C4-2B (cell line): ENCODE data around the gene OSBPL7.

Source experiments
- H3K27ac ChIP-seq: fragments of 450-650 bp; 2 replicates; pipeline ENCODE4 v1.5.1; 2017
- ZFX ChIP-seq: fragments of 450-650 bp; IDR thresholded peaks from 2 replicates; pipeline ENCODE4 v1.6.1; 2017
- TF ChIP-seq, protein P1 (sequence below): fragments of 450-650 bp; conservative IDR thresholded peaks from 2 replicates; pipeline ENCODE4 v1.5.1; 2017; ENCODE audit warnings: mild to moderate bottlenecking

Gene OSBPL7

DNA sequence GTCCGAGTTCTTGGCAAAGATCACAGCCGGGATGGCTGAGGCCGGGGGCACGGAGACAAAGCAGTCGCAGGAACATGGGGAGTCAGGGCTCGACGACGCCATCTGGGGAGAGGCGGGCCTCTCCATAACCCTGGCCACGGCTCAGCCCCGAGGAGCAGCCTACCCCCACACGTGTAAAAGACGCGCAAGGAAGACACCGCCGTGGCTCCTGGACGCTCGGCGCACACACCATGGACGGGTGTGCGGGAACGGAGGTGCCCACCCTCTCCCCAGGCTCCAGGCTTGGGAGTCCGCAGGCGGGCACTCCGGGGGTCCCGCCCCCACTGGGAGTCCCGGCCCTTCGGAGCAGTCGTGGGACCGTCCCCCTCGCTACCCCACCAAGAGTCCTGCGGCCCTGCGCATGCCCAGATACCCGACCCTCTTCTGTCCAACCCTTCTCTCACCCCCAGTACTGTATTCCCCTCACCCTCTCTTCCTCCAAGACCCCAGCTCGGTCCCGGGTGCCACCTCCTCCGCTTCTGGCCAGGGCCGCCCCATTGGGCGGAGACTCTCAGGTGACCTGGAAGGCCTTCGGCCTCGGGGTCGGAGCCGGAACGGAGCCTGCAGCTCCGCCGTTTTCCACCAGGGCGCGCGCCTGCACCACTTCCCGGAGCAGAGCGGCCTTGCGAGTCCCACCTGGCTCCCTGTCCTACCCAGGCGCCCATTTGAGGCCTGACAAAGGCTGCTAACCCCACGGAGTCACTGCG, 19.3 kb upstream of the OSBPL7 start, which contains the start of gene SCRN2:
Gene SCRN2 (minus strand): TSS at position 532 of the 746 bp plus-strand sequence. CDS start 430 bp downstream, at position 102.
- TF ChIP-seq, protein P1, sequence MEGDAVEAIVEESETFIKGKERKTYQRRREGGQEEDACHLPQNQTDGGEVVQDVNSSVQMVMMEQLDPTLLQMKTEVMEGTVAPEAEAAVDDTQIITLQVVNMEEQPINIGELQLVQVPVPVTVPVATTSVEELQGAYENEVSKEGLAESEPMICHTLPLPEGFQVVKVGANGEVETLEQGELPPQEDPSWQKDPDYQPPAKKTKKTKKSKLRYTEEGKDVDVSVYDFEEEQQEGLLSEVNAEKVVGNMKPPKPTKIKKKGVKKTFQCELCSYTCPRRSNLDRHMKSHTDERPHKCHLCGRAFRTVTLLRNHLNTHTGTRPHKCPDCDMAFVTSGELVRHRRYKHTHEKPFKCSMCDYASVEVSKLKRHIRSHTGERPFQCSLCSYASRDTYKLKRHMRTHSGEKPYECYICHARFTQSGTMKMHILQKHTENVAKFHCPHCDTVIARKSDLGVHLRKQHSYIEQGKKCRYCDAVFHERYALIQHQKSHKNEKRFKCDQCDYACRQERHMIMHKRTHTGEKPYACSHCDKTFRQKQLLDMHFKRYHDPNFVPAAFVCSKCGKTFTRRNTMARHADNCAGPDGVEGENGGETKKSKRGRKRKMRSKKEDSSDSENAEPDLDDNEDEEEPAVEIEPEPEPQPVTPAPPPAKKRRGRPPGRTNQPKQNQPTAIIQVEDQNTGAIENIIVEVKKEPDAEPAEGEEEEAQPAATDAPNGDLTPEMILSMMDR, result peak; percentile 99
- peak; percentile 45; the same call in 1 of the 2 replicates for TF ChIP-seq ZFX
- H3K27ac ChIP-seq, result peak within 1 kb of the TSS; percentile 84

GRCh38 chr17:47840001-47840741, 18.6 kb upstream of the OSBPL7 start:
- peak overlapping the region; percentile 84 for H3K27ac ChIP-seq
- TF ChIP-seq, protein P1, result no peak
- TF ChIP-seq ZFX, result no peak

- H3K27ac ChIP-seq, result no peak overlapping the region
- TF ChIP-seq ZFX, result no peak
- TF ChIP-seq, protein P1, result no peak
Observed at GRCh38 chr17:47839071-47839470, 17.5 kb upstream of the OSBPL7 start.

DNA sequence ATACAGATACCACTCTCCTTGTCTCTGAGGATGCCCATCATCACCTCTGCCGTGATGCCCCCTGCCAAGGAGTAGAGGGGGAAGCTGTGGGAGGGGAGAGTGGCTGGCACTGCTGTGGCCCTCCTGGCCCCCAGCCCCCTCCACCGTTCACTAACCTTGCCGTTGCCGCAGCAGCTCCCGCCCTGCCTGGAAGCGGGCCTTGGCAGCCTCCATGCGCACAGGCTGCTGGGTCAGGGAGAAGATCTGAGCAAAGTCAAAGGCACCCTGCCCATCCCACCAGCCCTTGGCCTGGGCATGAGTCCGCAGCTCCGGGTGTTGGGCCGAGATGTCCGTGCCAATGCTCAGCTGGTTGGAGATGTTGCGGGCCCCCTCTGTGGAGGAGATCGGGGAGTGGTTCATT, 17.0 kb upstream of the OSBPL7 start:
- no peak overlapping the region for H3K27ac ChIP-seq
- no peak for TF ChIP-seq ZFX
- TF ChIP-seq, protein P1, result no peak

DNA sequence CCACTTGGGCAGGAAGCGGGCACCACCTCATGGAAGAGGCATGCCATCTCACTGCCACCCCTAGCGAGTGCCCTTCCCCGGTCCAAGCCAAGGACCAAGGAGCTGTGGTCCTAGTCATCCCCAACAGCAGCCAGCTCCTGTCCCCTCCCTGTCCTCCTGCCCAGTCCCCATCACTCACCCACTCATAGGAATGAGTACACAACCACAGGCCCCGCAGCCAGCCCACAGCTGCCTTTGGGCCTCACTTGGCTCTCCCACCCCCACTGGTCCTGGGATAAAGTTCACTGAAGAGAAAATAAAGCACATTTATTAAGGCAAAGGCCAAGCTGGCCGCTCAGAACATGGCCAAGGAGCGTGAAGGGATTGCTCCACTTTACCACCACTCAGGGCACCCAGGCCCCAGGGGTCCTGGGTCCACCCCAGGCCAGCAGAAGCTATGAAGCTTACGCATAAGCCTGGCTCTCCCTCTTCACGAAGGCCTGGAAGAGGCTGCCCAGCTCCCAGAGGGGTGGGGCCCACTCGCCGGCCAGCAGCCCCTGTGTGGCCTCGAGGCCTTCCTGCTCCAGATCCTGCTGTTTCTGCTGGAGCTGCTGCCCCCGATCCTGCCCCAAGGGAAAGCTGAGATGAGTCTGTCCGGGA, 15.9 kb upstream of the OSBPL7 start:
- TF ChIP-seq, protein P1, result no peak
- no peak for TF ChIP-seq ZFX
- H3K27ac ChIP-seq, result no peak overlapping the region

GRCh38 chr17:47836601-47837000, 15.0 kb upstream of the OSBPL7 start:
- no peak overlapping the region for H3K27ac ChIP-seq
- TF ChIP-seq, protein P1, result no peak
- no peak for TF ChIP-seq ZFX
